Fibroblast of skin of right quadriceps (primary cell): ENCODE data around the gene RNF145.

Experiments used
- DNase-seq: peaks from one replicate; pipeline ENCODE4 v3.0.0-alpha.2; 2013

RNF145 gene

GRCh38 chr5:159187719-159188118, 21.6 kb downstream of the RNF145 start:
- DNase-seq: no peak

DNA sequence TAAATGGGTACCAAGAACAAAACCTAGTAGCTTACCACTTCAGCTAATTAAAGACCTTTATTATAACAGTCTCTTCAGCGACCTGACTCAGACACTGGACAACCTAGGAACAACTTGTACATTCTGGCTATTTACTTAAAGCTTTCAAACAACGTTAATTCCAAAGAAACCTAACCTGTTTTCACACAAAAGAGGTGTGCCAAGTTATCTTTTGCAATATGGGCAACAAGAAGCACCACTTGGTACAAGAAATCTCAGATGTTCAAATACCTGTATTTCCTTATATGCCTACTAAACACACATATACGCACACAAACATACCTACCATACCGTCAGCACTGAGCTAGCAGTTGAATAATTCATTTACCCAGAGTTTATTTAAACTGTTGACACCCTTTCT, 23.0 kb downstream of the RNF145 start:
- DNase-seq: no peak

GRCh38 chr5:159185773-159186172, 23.6 kb downstream of the RNF145 start:
- no peak for DNase-seq

DNA sequence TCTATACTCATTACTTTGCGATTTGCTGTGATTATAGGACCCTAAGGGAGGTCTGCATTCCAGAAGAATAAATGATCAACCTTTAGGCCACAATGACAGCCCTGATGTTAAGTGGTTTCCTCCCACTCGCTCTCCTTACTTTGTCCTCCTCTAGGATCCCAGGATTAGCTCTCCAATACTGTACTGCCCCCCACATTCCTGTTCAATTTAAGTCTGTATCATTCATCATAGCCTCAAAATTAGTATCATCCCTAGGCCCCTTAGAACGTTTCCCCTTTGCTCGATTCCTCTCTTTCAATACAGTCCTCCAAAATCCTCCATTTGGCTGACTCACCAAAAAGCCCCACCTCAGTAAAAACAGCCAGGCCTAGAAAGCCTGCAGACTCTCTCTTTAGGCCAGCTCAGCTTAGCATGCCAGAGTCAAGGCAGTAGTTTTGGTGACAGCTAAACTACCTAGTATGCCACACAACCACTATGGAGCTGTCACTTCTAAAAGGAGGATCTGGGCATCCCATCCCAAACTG, 24.4 kb downstream of the RNF145 start:
- peak; percentile 97 for DNase-seq

DNA sequence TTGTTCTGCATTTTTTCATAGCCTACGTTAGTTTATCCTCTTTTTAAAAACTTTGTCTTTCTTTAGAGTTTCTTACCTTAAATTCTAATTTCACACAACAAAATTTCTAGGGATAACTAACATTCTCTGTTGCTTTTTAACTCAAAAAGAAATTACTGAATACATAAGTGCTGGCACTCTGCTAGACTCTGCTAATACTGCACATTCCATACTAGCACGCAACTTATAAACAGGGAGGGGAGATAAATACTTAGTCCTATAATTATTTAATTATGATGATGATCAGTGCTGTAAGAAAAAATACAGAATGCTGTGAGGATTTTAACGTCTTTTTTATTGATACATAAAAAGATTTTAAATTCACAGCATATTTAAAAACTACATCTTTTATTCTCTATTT, 25.1 kb downstream of the RNF145 start:
- peak; percentile 37 for DNase-seq

- no peak for DNase-seq
These were observed 26.1 kb downstream of the RNF145 start for GRCh38 chr5:159183247-159183646.

DNA sequence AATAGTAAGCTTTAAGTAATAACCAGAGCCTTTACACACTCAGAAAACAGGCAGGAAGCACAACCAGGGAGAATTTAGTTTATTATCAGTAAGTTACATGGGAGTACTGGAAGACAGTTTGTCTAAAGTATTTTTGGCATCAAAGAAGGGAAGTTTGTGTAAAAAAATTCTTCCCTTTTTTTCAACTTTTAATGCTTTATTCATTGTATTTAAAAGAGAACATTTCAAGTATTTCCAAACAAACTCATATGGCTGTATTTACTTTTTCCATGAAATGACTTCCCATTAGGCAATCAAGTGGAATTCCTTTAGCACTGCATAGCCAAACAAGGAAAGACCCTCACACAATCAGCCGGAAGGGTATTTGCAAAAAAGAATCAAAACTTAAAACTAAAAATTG, 26.7 kb downstream of the RNF145 start:
- DNase-seq: peak; percentile 72

GRCh38 chr5:159181651-159182050, 27.7 kb downstream of the RNF145 start:
- no peak for DNase-seq

- peak; percentile 58 for DNase-seq
These were observed 28.2 kb downstream of the RNF145 start for GRCh38 chr5:159181152-159181551.

DNA sequence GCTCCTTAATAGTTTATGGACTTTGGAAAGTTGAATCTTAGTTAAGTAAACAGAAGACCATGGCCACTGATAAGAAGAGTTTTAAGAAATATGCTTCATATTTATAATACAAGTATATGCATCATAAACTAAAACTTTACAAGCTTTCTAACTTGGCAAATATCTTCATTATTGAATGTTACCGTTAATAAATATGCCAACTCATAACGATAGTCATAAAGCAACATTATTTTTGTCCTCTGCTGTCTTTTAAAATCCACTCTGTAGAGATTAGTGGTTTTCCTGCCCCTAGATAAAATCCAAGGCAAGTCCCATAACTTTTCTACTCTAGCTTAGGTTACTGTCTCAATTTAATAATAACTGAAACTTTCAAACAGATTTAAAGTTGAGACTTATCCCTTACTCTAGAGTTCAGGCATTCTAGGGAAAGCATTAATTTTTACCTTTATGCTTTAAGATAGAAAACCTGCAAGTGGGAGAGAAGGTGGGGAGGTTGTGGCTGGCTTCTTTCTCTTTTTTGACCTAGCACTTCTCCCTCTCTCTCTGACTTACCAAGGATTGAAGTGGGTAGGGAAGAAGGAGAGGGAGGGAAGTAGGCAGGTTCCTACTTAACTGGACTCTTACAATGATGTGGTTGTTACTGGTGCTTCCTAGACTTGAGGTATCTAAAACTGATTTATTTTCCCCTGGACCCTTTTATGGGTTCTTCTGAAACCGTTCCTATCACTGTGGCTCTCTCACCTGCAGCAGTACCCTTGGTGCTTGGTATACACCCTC, 29.6 kb downstream of the RNF145 start:
- peak; percentile 4 for DNase-seq

DNA sequence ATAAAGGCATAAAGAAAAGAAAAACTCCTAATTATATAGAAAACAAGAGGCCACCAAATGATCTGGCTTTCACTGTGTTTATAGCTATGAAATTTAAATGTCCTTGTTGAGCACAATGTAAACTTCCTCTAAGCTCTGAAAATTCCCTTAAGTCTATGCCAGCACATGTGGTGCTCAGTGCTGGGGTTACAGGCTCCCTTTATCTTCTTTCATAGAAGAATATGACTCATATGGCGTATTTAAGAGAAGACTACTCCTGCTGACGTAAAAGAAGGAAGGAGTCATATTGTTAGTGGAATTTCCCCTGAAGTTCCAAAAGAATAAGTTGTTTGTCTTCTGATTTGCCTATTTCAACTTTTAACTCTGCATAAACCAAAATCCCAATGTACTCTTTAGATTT, 30.4 kb downstream of the RNF145 start:
- DNase-seq: peak; percentile 95

- DNase-seq: peak; percentile 7
These were observed 33.8 kb downstream of the RNF145 start for GRCh38 chr5:159175547-159175946.

DNA sequence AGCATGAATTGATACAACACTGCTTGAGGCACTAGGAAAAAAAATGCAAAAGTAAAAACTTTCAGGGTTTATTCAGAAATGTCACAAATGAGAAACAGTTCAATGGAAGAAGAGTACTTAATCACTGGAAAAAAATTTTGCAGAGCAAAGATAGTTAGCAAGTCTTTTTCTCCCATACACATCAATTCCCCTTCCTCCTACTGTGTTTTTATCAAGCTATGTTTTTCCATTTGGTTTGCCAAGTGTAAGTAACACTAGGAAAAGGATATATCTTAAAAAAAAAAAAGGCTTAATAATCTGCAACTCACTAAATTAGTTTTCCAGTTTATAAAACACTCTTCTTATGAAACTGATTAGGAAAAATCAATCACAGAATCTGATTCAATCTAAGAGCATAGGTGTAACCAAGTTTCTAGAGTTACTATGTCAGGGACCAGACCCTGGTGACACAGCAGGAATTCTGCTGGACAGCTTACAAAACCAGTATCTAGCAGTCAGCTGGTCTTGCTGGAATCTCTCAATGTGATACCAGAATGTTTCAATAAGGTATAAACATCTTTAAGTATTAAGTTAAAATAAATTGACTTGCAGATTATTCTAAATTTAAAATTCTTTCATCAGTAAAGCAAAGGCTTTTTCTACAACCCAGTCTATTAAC, 34.7 kb downstream of the RNF145 start:
- no peak for DNase-seq

DNA sequence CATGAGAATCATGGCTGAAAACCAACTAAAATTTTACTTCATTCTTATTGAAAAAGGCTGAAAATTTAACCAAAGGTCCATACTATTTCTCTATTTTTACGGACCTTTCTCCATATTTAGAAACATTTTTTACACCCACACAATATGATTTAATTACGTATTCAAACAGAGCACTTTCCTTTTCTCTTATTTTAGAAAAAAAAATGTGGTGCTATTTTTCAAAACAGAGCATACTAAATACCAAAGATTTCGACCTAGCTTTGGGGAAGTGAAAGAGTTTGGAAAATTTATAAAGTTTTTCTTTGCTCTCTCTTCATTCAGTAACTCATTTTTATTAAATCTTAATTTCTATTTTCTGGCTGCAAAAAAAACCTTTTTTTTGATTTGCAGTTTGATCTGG, 38.1 kb downstream of the RNF145 start:
- DNase-seq: no peak

GRCh38 chr5:159170021-159170420, 39.3 kb downstream of the RNF145 start:
- DNase-seq: no peak

- no peak for DNase-seq
These were observed 42.9 kb downstream of the RNF145 start for GRCh38 chr5:159166416-159166815.

DNA sequence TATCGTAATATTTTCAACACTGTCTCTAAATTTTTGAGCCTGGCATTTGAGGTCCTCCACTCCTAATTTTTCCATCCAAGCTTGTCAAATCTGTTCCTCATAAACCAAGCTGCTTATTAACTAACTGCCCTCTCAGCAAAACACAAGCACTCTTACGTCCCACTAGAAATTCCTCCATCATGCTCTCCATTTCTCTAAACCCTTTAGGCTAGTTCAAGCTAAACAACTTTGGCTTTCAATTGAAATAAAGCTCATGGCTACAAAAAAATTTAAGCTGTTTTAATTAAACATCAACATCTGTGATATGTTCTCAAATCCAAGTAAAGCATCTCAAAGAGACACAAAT, 45.7 kb downstream of the RNF145 start:
- no peak for DNase-seq

DNA sequence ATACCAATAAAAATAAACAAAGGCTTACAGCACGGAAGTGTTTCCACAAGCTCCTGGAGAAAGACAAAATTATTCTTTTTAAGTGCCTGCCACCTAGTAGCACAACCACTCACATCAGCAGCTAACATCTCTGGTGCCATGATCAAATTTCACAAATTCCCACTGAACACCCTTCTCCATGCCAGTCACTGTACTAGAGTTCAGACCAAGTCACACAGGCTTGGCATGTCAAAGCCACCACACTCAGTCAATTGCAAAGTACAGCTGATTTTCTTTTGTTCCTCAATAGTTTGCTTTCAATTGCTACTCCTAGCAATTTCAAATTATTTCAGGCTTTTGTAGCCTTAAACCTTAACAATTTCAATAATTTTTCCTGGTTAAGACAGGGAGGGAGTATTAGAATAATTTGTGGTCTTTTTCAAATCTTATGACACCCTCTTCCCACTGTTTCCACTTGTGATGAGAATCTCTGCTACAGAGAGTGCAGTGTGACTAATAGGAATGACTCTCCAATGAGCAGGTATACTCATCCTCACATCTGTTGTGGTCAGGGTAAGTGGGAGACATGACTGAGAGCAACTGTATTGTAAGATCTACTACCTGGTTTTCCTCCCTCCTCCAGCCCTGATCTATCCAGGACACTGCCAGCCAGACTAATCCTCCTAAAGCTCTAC, 46.2 kb downstream of the RNF145 start:
- DNase-seq: peak; percentile 87

GRCh38 chr5:159161361-159162214, 47.8 kb downstream of the RNF145 start:
- peak; percentile 32 for DNase-seq

GRCh38 chr5:159158553-159159091, 50.7 kb downstream of the RNF145 start:
- DNase-seq: peak; percentile 36

DNA sequence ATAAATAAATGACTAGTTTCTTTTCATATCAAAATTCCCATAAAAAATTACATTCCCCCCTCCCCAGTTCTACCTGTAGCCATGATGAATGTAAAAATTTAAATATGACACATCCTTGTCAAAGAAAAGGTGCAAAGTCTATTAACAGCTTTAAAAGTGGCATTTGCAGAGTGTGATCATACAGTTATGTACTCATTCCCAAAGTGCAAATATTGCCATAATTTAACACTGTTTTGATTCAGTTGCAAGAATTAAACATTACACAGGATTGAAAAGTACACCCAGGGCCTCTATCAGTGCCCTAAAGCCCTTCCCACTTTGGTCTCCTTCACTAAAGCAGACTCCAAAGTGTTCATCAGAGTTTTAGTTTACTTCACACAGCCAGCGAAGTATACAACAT, 51.8 kb downstream of the RNF145 start:
- no peak for DNase-seq

DNA sequence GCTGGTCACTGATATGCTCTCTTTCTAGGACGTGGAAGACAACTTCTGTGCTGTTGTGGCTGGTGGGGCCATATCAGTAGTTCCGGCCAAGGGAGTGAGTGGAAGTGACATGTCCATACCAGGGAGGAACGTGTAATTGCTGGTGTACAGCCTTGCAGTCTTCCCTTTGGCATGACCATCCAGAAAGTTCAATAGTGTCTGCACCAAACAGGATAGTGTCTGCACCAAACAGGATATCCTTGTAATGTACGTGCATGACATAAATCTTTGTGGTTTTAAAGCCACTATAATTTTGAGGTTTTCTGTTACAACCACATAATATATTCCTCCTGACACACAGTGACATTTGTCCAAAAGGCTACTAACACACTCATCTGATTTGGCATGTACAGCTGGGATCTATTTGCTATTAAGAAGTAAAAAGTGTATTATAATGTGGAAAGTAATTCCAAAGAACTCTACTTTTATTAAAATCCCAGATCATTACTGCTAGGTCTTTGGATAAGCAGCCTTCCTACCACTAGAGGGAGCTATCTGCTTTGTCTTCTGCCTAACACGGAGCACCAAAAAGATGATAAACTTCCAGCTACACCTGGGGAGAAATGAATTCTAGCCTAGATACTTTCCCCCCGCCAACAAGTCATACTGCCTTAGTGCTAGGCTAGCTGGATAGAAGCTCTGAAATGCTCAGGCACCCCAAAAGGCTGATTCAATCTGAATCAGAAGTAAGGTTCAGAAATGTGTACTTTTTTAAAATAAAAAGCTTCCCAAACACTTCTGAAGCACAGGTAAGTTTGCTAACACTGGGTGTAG, 52.7 kb downstream of the RNF145 start:
- peak; percentile 68 for DNase-seq
